Islet of Langerhans (tissue), 1 donor: ENCODE data around the gene PRAMEF5.
"Not testable (repeated sequence)": the region's sequence is repeated elsewhere in the genome, so short reads cannot be mapped to it uniquely, and the experiment has no call there.

Experiments
- FAIRE-seq: peaks from one replicate; lab custom pipeline; 2011; peaks lifted over from hg19 to GRCh38; lab: Jason Lieb, UNC

Gene PRAMEF5

GRCh38 chr1:13253898-13254297 is at the start of gene PRAMEF5:
PRAMEF5 (plus strand) TSS chr1:13254198; CDS start chr1:13259269, 5,071 bp downstream.
- not testable (repeated sequence) for FAIRE-seq

- not testable (repeated sequence) for FAIRE-seq
Measured at GRCh38 chr1:13208712-13209111, 45.3 kb upstream of the PRAMEF5 start.

- not testable (repeated sequence) for FAIRE-seq
Measured at GRCh38 chr1:13216619-13217018, 37.4 kb upstream of the PRAMEF5 start.

DNA sequence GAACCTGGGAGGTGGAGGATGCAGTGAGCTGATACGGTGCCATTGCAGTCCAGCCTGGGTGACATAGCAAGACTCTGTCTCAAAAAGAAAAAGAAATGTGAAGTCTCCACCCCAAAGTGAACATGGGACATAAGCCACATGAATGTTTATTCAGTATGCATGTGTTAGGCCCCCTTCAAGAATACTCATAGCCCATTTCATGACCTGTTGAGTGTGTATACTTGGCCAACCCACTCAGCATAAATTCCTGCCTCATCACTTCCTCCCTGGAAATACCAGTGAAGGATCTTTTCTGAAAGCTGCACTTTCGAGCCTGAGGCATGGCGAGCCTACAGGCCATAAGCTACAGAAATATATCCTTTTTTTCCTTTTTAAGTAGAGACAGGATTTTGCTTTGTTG is 34.8 kb upstream of the PRAMEF5 start:
- FAIRE-seq, result not testable (repeated sequence)

GRCh38 chr1:13222788-13223187 is 31.2 kb upstream of the PRAMEF5 start:
- FAIRE-seq, result not testable (repeated sequence)

DNA sequence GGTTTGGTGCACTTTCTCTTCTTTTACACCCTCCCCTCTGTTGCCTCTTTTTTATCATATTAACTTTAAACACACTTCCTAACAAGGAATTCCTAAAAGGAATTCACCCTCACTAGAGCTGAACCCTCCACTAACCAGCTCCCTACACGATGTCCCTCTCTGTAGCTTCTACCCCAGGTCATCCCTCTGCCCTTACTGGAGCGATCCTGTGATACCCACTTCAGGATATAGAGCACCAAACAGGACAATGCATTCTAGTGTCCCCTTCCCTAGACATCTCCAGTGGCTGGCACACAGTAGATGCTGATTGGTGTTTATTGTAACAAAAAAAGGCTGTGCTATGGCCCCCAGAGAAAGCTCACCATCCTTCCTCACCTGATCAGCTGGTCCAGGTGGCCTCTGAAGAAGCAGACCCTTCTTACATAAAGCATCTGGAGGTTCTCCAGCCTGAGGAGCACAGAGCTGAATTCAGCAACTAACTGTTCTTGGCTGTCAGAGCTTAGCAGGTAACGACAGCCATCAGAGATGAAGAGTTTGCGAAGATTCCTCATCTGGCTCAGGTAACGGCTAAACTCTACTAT is 29.4 kb upstream of the PRAMEF5 start:
- FAIRE-seq, result no peak

DNA sequence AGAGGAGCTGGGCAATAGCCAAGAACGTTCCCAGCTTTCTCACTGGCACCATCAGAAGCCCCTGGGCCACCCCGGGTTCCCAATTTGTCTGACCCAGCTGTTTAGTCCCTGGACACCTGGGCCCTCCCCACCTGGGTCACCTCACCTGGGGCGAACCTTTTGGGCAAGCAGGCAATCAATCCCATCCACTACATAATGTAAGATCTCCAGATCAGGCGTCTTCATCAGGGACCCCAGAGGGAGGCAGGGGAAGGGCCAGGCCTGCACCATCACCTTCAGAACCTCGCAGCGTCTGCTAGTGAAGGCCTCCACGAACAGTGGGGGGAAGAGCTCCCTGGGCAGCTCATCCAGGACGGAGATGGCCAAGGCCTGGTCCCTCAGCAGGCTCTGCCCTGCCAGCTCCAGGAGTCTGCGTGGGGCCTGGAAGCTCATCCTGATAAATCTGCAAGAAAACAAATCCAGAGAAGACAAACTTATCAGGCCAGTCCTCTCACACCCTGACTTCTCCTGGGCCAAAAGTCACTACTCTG is 28.3 kb upstream of the PRAMEF5 start, which contains the start of gene PRAMEF18:
TSS of gene PRAMEF18 (minus strand) at position 480 of the 530 bp plus-strand sequence. CDS start at position 432, 48 bp downstream.
- not testable (repeated sequence) for FAIRE-seq

- not testable (repeated sequence) for FAIRE-seq
Measured at GRCh38 chr1:13227271-13228055, 26.5 kb upstream of the PRAMEF5 start.

- no peak for FAIRE-seq
Measured at GRCh38 chr1:13228343-13228781, 25.6 kb upstream of the PRAMEF5 start.

DNA sequence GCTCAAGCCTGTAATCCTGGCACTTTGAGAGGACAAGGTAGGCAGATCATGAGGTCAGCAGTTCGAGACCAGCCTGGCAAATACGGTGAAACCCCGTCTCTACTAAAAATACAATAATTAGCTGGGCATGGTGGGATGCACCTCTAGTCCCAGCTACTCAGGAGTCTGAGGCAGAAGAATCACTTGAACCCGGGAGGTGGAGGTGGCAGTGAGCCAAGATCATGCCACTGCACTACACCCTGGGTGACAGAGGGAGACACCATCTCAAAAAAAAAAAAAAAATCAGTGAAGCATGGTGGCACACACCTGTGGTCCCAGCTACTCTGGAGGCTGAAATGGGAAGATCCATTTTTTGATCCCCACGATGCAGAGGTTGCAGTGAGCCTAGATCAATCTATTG is 23.9 kb upstream of the PRAMEF5 start:
- not testable (repeated sequence) for FAIRE-seq

GRCh38 chr1:13230601-13231000 is 23.4 kb upstream of the PRAMEF5 start:
- FAIRE-seq, result not testable (repeated sequence)

GRCh38 chr1:13231061-13231750 is 22.8 kb upstream of the PRAMEF5 start:
- not testable (repeated sequence) for FAIRE-seq

- not testable (repeated sequence) for FAIRE-seq
Measured at GRCh38 chr1:13232056-13232455, 21.9 kb upstream of the PRAMEF5 start.

- not testable (repeated sequence) for FAIRE-seq
Measured at GRCh38 chr1:13234057-13234456, 19.9 kb upstream of the PRAMEF5 start.

GRCh38 chr1:13237572-13237971 is 16.4 kb upstream of the PRAMEF5 start:
- FAIRE-seq, result not testable (repeated sequence)

DNA sequence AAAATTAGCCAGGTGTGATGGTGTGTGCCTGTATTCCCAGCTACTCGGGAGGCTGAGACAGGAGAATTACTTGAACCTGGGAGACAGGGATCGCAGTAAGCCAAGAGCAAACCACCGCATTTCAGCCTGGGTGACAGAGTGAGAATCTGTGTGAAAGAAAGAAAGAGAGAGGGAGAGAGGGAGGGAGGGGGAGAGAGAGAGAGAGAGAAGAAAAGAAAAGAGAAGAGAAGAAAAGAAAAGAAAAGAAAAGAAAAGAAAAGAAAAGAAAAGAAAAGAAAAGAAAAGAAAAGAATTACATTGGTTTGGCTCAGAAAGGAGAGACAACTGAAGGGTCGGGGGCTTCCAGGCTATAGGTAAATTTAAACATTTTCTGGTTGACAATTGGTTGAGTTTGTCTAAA is 14.4 kb upstream of the PRAMEF5 start:
- not testable (repeated sequence) for FAIRE-seq

DNA sequence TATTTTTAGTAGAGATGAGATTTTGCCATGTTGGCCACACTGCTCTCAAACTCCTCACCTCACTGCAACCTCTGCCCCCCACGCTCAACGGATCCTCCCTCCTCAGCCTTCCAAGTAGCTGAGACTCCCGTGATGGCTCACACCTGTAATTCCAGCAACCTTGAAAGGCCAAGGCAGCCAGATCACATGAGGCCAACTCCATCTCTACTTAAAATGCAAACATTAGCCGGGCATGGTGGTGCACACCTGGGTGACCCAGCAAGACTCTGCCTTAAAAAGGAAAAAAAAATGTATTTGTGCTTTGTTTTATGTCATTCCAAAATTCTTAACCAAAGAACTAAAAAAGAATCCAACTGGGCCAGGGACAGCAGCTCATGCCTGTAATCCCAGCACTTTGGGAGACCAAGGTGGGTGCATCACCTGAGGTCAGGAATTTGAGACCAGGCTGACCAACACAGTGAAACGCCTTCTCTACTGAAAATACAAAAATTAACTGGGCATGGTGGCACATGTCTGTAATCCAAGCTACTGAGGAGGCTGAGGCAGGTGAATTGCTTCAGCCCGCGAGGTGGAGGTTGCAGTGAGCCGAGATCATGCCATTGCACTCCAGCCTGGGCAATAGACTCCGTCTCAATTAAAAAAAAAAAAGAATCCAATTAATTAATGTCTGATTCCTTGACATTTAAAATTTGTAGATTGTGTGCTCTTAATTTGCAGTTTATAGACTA is 10.3 kb upstream of the PRAMEF5 start:
- FAIRE-seq, result not testable (repeated sequence)

GRCh38 chr1:13245841-13246553 is 8.0 kb upstream of the PRAMEF5 start:
- FAIRE-seq, result not testable (repeated sequence)

DNA sequence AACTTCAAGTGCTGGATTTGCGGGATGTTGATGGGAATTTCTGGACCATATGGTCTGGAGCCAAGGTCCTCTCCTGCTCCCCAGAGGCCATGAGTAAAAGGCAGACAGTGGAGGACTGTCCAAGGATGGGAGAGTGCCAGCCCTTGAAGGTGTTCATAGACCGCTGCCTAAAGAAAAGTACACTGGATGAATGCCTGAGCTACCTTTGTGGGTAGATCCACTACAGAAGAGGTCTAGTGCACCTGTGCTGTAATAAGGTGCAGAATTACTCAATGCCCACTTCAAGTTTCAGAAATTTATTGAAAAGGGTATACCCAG is 7.5 kb upstream of the PRAMEF5 start:
- FAIRE-seq, result not testable (repeated sequence)

DNA sequence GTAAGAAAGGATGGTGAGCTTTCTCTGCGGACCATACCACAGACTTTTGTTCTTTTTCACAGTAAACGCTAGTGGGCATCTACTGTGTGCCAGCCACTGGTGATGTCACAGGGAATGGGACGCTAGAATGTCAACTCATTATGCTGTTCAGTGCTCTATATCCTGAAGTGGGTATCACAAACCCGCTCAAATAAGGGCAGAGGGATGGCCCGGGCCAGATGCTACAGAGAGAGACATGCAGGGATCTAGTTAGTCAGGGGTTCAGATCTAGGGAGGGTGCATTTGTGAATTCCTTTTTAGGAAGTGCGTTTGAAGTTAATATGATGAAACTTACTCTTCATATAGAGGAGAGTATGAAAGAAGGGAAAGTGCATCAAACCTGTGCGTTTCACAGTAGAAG is 6.9 kb upstream of the PRAMEF5 start:
- FAIRE-seq, result not testable (repeated sequence)

- not testable (repeated sequence) for FAIRE-seq
Measured at GRCh38 chr1:13265124-13265523, 11.1 kb downstream of the PRAMEF5 start.
